Activated CD4-positive, alpha-beta T cell treated with anti-CD3 and anti-CD28 coated beads, Interleukin-2, amount 50 U/mL, for 1 hour (primary cell): ENCODE results near the gene TTC9B.
"Not testable (repeated sequence)": the region's sequence is repeated elsewhere in the genome, so short reads cannot be mapped to it uniquely, and the experiment has no call there.

ENCODE experiments used
- DNase-seq: peaks from one replicate; pipeline ENCODE4 v3.0.0-alpha.2; 2020

Gene TTC9B

GRCh38 chr19:40232479-40232878, 14.3 kb upstream of the TTC9B start:
- DNase-seq: no peak

GRCh38 chr19:40231544-40232424, 13.6 kb upstream of the TTC9B start:
- DNase-seq: no peak

- no peak for DNase-seq
Measured at GRCh38 chr19:40231057-40231456, 12.9 kb upstream of the TTC9B start.

GRCh38 chr19:40229926-40230417, 11.8 kb upstream of the TTC9B start:
- no peak for DNase-seq

- no peak for DNase-seq
Measured at GRCh38 chr19:40229484-40229883, 11.3 kb upstream of the TTC9B start.

GRCh38 chr19:40228863-40229262, 10.7 kb upstream of the TTC9B start:
- no peak for DNase-seq

GRCh38 chr19:40228346-40228745, 10.2 kb upstream of the TTC9B start:
- no peak for DNase-seq

- no peak for DNase-seq
Measured at GRCh38 chr19:40225440-40226305, 7.5 kb upstream of the TTC9B start.

- no peak for DNase-seq
Measured at GRCh38 chr19:40224342-40225150, 6.4 kb upstream of the TTC9B start.

- peak; percentile 30 for DNase-seq
Measured at GRCh38 chr19:40223135-40223822, 5.1 kb upstream of the TTC9B start.

- peak; percentile 69 for DNase-seq
Measured at GRCh38 chr19:40221858-40222619, 3.9 kb upstream of the TTC9B start.

- DNase-seq: no peak
Measured at GRCh38 chr19:40220674-40221073, 2.5 kb upstream of the TTC9B start.

- no peak for DNase-seq
Measured at GRCh38 chr19:40219721-40220276, 1.6 kb upstream of the TTC9B start.

- DNase-seq: not testable (repeated sequence)
Measured at GRCh38 chr19:40219029-40219428, 845 bp upstream of the TTC9B start.

- no peak for DNase-seq
Measured at GRCh38 chr19:40217027-40217810, 965 bp downstream of the TTC9B start.

GRCh38 chr19:40216777-40217026, 1.5 kb downstream of the TTC9B start:
- no peak for DNase-seq

GRCh38 chr19:40216013-40216776, 2.0 kb downstream of the TTC9B start:
- no peak for DNase-seq

- no peak for DNase-seq
Measured at GRCh38 chr19:40214936-40215335, 3.2 kb downstream of the TTC9B start.

GRCh38 chr19:40213882-40214570, 4.2 kb downstream of the TTC9B start:
- no peak for DNase-seq
